Measurements from ENCODE around the gene FRMD4A.
"Not testable (repeated sequence)": the region's sequence is repeated elsewhere in the genome, so short reads cannot be mapped to it uniquely, and the experiment has no call there.

The FRMD4A gene

GRCh38 chr10:13830385-13830784, 500.3 kb downstream of the FRMD4A start:
- no peak for DNase-seq

- no peak for DNase-seq
These were observed 500.9 kb downstream of the FRMD4A start for GRCh38 chr10:13829790-13830189.

GRCh38 chr10:13828284-13828683, 502.4 kb downstream of the FRMD4A start:
- DNase-seq = not testable (repeated sequence)

DNA sequence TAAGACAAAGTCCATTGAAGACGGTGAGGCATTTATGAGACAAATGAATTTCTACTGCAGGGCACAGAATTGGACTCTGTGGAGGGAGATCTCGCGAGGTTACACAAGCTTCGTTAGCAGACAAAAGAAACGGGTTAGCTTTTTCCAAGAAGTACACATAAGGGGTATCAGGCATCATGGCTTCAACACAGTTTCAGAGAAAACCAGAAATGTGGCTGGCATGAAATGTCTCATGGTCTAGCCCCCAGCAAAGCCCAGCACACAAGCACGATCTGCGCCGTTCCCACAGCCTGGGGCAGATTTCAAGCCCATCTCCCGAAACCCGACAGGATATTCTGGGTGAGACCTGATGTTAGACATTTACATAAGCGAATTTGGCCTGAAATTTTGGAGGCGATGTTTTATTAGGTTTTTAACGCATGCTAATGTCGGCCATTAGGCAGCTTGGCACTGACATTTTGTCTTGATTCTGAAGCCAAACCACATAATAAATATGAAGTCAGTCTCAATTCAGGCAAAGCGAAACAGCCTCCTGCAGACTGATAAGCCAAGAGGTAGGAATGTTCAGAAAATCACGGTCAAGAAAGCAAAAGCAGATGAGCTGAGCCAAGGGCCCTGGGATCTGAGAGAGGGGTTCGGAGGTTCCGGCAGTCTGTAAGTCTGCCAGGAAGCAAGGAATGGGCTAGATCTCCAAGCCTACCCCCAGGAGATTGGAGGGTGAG, 503.5 kb downstream of the FRMD4A start:
- no peak for DNase-seq

- DNase-seq = no peak
These were observed 506.9 kb downstream of the FRMD4A start for GRCh38 chr10:13823709-13824405.

DNA sequence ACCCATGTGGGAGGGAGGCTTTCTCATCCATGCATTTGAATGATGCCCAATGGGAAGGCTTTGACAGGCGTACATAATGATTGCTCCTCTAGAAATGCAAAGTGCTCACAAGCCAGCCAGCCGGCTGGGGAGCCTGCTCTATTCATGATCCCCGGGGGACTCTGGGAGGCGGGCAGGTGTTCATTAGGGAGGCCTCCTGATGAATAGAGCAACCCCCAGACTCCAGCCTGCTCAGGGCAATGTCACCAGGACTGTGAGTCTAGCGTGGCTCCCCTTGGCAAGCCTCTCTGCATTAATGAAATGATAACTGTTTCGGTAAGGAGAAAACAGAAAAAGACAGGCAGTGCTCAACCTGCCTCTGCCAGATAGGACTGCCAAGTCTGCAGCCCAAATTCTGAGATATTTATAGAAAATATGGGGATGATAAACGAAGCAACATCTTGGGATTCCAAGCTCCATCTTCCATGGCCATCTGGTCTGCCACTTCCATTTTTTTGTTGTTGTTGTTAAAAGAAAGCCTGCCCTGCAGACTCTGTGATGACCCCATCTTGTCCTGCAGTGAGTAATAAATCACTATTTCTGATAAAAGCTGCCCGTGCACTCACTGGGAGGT, 507.5 kb downstream of the FRMD4A start:
- DNase-seq = no peak

- DNase-seq = no peak
These were observed 508.2 kb downstream of the FRMD4A start for GRCh38 chr10:13822490-13822889.

- DNase-seq = no peak
These were observed 509.8 kb downstream of the FRMD4A start for GRCh38 chr10:13820964-13821337.

GRCh38 chr10:13820119-13820963, 510.4 kb downstream of the FRMD4A start:
- DNase-seq = peak in 1 of 2 donors; percentile 14

DNA sequence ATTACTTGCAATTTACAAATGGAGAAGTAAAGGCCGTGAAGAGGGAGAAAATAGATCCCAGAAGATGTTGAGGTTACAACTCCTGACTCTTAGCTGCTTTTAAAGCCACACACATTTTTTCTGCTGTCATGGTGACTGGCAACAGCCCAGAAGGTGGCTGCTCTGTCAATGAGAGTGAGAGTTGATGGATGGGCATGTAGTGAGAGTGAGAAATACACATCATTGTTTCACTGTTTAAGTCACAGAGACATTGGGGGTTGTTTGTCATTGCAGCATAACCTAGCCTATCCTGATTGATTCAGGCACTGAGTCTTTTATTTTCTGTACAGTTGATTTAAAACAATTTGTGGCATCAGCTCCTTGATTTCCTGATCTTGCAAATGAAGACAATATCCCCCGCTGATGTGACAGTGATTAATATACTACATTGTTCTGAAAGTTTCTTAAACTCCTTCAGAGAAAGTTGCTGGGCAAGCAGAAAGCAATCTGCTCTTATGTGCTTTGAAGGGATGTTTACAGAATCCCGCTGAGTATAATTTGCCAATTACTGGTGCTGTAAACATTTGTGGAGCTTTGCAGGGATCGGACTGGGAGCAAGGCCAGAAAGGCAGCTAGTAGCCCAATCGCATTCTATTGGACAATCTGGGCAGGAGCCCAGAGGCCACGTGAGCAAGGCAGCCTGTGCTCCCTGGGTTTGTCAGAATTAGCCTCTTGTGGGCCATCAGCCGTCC, 514.4 kb downstream of the FRMD4A start:
- DNase-seq = no peak

DNA sequence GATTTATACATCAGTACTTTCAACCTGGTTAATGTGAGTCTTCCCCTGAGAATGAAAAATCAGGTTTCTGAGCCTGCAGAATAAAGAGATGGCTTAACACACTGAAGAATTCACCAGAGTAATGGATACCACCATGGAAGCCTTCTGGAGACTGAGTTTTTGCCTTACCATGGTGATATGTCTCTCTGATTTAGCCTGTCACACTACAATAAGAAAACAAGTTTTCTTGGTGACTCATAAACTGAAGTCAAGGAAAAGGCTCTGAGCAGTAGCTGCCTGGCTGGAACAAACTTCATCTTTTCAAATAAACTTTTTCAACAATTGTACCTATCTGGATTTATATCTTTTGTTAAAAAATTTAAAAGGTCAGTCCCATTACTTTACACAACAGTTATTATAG, 515.0 kb downstream of the FRMD4A start:
- no peak for DNase-seq

DNA sequence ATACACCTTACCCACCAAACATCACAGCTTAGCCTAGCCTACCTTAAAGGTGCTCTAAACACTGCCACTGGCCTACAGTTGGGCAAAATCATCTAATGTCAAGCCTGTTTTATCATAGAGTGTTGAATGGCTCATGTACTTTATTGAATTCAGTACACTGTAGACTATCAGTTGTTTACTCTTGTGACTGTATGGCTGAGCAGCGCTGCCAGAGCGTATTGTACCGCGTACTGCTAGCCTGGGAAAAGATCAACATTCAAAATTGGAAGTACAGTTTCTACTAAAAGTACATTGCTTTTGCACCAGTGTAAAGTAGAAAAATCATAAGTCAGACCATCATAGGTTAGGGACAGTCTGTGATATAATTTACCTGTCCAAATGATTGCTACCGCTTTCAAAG, 517.2 kb downstream of the FRMD4A start:
- no peak for DNase-seq

GRCh38 chr10:13812804-13813203, 517.9 kb downstream of the FRMD4A start:
- DNase-seq = no peak

DNA sequence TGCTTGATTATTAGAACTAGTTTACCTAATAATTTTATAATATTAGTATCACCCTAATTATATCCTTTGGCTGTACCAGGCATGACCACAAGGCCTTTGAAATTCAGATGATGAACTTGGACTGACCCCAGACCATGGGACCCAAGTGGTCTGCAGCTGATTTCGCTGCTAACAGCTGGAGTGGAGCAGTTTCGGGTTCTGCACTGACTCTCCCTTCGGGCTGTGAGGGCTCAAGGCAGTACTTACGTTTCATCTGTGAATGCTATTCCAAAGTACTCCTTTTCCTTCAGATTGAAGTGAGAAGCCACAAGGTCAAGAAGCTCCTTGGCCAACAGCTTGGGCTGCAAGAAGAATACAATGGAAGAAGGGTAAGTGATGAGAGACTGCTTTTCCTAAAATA, 520.2 kb downstream of the FRMD4A start:
- no peak for DNase-seq

GRCh38 chr10:13809427-13809826, 521.3 kb downstream of the FRMD4A start:
- no peak for DNase-seq

DNA sequence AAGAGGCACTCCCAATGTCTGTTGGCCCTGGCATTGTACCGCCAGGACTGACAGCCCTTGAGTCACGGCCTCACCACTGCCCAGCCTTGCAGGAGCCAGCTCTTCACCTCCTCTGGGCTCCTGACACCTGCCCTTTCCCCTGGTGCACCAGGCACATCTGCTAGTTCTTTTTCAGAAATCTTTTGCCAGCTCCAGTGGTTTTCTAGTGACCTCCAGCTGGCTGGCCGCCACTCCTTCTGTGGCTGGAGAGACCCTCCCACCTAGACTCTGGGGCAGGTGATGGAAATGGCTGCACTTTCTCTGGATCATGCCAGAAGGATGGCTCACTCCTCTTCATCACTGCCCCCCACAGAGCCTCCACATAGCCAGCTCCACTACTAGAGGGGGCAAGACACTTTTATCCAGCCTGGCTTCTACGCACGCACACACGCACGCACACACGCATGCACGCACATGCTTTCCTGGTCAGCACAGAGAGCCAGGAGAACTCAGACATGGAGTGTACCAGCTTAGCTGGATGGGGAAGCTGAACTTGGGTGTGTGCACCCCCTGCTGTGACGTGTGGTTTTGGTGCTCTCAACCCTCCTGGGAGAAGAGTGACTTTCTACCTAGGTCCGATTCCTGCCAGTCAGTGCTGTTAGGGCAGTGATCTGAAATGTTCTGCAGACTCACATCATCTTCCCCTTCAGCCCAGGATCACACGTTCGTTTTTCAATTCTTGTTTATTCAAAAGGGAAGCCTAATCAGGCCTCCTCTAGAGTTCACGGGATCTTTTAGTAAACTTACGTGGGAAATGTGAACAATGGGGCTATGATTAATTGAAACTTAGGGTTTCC, 522.0 kb downstream of the FRMD4A start:
- DNase-seq = no peak

DNA sequence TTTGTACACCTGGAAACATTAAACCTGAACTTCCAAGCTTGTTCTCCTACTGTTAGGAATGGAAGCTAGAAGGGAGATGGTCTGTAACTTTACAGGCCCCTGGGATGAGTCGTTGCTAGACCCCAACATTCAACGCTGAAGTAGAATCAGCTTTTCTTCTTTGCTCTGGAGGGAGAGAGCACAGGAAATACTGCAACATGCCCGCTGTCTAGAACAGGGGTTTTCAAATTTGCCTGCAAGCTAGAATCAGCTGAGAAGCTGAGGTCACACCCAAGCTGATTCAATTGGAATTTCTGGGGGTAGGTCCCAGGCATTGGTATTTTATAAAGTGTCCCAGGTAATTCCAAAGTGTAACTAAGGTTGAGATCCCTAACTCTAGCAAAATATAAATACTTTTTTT, 524.3 kb downstream of the FRMD4A start:
- no peak for DNase-seq

DNA sequence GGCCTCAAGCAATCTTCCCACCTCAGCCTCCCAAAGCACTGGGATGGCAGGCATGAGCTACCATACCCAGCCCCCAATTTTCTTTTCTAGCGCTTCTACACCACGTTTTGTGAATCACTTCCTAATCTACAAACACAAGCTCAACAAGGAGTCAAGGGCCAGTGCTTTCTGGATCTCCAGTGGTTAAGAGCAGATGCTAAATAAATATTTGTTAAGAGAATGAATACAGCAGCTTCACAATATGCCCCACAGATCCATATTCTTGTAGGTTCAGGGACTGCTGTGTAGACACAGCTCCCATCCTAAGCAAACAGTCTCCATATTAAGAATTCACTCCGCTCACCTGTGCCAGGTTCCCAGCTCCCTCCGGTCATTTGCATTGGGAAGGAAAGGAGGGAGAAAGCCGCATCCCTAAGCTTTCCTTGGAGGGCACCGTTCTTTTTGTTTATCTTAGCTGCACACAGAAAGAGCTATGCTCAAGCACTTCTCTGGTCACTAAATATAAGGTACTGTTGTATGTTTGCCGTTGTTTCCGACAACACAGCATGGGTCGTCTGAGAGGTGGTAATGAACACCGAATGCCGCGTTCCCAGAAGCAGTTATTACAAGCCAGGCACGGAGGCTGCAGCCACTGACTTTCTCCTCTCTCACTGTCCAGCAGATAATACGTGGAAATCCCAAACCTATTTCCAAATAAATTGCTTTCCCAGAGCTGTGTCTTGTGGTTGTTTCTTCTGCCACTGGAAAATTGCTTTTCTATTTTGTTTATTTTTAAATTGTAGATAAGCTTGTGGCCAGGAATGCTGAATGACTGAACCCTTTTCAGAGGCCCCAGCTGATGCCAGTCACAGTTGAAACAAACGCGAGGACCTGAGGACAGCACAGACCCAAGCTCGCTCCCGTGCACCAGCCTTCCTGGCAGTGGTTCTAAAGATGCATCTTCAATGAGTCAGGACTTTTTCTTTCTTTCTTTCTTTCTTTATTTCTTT, 526.9 kb downstream of the FRMD4A start:
- DNase-seq = no peak

GRCh38 chr10:13801907-13802288, 528.8 kb downstream of the FRMD4A start:
- no peak for DNase-seq

- no peak for DNase-seq
These were observed 529.4 kb downstream of the FRMD4A start for GRCh38 chr10:13801156-13801906.
